ENCODE results near the gene LOX. TPM values are rescaled to one million over a fixed set of nuclear protein-coding genes. Genes with fewer than 3 reads are reported as not detected.
A peak's percentile ranks its signal among the peaks of the same experiment; 100 is the strongest.
"Not testable (repeated sequence)": the region's sequence is repeated elsewhere in the genome, so short reads cannot be mapped to it uniquely, and the experiment has no call there.

LOX gene
- total RNA-seq, 1 donor from 2014 or later: 1.2 TPM

DNA sequence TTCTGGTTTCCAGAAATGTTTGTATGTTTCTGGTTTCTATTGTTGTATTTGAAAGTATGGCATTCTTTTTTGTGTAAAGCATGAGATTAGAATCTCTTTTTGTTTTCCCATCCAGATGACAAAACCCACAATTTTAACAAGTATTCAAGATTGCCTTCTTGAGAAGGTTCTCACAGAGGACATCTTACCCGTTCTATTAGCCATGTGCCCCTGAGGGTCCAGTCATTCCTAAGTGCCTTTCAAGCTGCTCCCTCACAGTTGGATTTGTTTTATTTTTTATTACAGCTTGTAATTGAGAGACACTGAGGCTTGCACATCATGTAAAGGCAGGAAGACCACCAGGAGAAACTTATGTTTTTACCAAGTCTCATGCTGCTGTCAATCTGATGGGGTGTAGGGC lies 19.3 kb upstream of the LOX start:
- no peaks in the 10 kb centered on the region for H3K9me3 Mint-ChIP-seq
- TF ChIP-seq, protein P1, sequence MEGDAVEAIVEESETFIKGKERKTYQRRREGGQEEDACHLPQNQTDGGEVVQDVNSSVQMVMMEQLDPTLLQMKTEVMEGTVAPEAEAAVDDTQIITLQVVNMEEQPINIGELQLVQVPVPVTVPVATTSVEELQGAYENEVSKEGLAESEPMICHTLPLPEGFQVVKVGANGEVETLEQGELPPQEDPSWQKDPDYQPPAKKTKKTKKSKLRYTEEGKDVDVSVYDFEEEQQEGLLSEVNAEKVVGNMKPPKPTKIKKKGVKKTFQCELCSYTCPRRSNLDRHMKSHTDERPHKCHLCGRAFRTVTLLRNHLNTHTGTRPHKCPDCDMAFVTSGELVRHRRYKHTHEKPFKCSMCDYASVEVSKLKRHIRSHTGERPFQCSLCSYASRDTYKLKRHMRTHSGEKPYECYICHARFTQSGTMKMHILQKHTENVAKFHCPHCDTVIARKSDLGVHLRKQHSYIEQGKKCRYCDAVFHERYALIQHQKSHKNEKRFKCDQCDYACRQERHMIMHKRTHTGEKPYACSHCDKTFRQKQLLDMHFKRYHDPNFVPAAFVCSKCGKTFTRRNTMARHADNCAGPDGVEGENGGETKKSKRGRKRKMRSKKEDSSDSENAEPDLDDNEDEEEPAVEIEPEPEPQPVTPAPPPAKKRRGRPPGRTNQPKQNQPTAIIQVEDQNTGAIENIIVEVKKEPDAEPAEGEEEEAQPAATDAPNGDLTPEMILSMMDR (conservative IDR thresholded peaks at IDR 0.05): no peak
- no peaks in the 10 kb centered on the region for H3K36me3 Mint-ChIP-seq (ENCODE audit: low read depth)
- no peak for DNase-seq (ENCODE audit: low read depth, low spot score)
- no peaks in the 10 kb centered on the region for H3K27me3 Mint-ChIP-seq (ENCODE audit: low read depth)
- no peak overlapping the region for H3K4me3 Mint-ChIP-seq
- no peak overlapping the region for H3K27ac Mint-ChIP-seq (ENCODE audit: unreplicated experiment)
- no peaks in the 10 kb centered on the region for H3K4me1 Mint-ChIP-seq

DNA sequence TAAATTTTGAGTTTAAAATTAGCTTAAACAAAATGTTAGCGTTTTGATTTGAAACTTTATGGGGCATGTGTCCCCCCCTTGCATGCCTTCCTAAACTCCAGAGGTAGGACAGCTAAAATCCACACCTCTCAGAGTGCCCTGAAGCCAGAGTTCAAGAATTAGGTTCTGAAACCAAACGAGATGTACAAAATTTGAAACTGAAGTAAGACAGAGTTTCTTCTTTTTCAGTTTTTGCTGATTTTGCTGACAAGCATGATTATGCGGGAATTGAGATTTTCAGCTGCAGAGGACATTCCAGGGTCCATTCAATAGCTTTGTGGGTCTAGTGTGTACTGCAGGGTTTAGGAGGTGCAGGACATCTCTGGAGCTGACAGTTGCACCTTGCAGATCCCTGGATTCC lies 17.1 kb upstream of the LOX start:
- no peak for DNase-seq (ENCODE audit: low read depth, low spot score)
- H3K4me3 Mint-ChIP-seq: no peak overlapping the region
- H3K4me1 Mint-ChIP-seq: no peaks in the 10 kb centered on the region
- TF ChIP-seq, protein P1 (conservative IDR thresholded peaks at IDR 0.05): no peak
- H3K36me3 Mint-ChIP-seq (ENCODE audit: low read depth): no peaks in the 10 kb centered on the region
- no peaks in the 10 kb centered on the region for H3K9me3 Mint-ChIP-seq
- no peak overlapping the region for H3K27ac Mint-ChIP-seq (ENCODE audit: unreplicated experiment)
- no peaks in the 10 kb centered on the region for H3K27me3 Mint-ChIP-seq (ENCODE audit: low read depth)

DNA sequence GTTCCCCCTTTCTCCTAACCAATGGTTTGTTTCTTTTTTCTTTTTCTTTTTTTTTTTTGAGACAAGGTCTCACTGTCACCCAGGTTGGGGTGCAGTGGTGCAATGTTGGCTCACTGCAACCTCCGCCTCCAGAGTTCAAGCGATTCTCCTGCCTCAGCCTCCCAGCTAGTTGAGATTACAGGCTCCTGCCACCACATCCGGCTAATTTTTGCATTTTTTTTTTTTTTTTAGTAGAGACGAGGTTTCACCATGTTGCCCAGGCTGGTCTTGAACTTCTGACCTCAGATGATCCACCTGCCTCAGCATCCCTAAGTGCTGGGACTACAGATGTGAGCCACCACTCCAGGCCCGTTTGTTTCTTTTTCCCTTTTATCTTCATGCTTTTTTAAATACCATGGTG lies 16.2 kb upstream of the LOX start:
- not testable (repeated sequence) for H3K9me3 Mint-ChIP-seq; H3K4me3 Mint-ChIP-seq; H3K36me3 Mint-ChIP-seq (ENCODE audit: low read depth); H3K4me1 Mint-ChIP-seq; H3K27me3 Mint-ChIP-seq (ENCODE audit: low read depth); H3K27ac Mint-ChIP-seq (ENCODE audit: unreplicated experiment); DNase-seq (ENCODE audit: low read depth, low spot score)

DNA sequence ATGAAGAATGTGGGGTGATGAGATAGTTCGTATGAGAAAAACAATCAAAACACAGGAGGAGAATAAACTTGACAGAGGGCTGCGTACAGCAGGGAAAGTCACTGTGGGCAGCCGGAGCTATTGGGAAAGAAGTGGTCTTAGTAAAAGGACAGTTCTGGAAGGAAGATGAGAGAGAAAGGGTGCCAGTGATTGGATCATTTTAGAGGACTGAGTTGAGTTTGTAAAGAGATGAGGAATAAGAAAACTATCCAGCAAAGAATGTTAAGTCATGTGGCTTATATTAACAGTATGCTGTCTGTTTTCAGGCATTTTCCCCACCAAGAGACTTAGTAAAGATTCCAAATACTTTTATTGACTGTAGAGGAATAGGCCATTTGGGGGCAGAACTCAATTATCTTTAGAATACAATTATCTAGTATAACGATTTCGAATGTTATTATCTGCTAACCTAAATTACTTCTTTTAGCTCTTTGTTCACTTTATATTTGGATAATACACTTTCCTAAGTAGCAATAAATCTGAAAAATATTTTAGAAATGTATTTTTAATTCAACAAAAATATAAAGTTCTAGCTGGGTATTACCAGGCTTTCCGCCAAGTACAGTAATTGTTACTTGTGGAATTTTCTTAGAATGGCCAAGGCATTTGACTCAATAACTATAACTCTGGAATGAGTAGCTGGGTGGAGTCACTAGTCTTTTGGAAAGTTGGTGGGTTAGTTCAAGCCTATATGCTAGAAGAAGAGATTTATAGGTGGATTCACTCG lies 15.5 kb upstream of the LOX start:
- Mint-ChIP-seq H3K36me3 (ENCODE audit: low read depth) (no peaks in the 10 kb centered on the region), H3K4me3 (no peak overlapping the region), H3K27ac (ENCODE audit: unreplicated experiment) (no peak overlapping the region), H3K9me3 (no peaks in the 10 kb centered on the region), H3K27me3 (ENCODE audit: low read depth) (no peaks in the 10 kb centered on the region), H3K4me1 (no peaks in the 10 kb centered on the region)
- no peak for DNase-seq (ENCODE audit: low read depth, low spot score)
- TF ChIP-seq, protein P1 (conservative IDR thresholded peaks at IDR 0.05): no peak

DNA sequence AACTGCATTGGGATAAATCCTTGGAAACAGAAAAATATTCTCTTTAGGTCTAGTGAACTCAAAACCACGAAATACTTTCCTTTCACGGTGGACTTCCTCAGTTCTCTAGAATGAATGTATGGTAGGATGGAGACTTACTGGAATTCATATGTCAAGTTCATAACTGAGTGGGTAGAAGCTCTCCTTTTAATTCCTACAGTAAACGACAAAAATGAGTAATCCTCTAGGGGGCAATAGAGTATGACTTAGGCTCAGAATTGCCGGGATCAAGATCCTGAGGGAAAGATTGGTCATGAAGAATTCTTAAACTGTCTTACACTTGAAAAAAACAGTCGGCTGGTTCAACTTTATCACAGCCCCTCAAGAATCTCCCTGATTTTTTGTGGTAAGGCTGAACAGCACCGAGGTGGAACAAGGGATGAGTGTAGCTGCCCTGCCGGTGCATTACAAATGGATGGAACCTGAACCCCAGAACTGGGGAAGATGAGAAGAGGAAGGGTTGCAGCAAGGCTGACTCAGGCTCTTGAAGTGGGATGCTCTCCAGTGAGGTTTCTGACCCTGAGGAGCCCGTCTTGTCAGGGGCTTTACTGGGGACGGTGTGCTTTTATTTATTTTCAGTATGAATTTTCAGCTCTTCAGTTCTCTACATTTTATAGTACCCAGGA lies 14.0 kb upstream of the LOX start:
- Mint-ChIP-seq H3K27me3 (ENCODE audit: low read depth) (peaks cover 2% of the 10 kb centered on the region), H3K36me3 (ENCODE audit: low read depth) (no peaks in the 10 kb centered on the region), H3K9me3 (no peaks in the 10 kb centered on the region), H3K4me3 (no peak overlapping the region), H3K27ac (ENCODE audit: unreplicated experiment) (no peak overlapping the region), H3K4me1 (no peaks in the 10 kb centered on the region)
- DNase-seq (ENCODE audit: low read depth, low spot score): no peak
- TF ChIP-seq, protein P1 (conservative IDR thresholded peaks at IDR 0.05): peak; percentile 61
